ENCODE measurements around the gene SGO2.
"Not testable (repeated sequence)": the region's sequence is repeated elsewhere in the genome, so short reads cannot be mapped to it uniquely, and the experiment has no call there.

SGO2 gene

GRCh38 chr2:200599206-200599605 lies 73.2 kb downstream of the SGO2 start:
- DNase-seq = no peak

DNA sequence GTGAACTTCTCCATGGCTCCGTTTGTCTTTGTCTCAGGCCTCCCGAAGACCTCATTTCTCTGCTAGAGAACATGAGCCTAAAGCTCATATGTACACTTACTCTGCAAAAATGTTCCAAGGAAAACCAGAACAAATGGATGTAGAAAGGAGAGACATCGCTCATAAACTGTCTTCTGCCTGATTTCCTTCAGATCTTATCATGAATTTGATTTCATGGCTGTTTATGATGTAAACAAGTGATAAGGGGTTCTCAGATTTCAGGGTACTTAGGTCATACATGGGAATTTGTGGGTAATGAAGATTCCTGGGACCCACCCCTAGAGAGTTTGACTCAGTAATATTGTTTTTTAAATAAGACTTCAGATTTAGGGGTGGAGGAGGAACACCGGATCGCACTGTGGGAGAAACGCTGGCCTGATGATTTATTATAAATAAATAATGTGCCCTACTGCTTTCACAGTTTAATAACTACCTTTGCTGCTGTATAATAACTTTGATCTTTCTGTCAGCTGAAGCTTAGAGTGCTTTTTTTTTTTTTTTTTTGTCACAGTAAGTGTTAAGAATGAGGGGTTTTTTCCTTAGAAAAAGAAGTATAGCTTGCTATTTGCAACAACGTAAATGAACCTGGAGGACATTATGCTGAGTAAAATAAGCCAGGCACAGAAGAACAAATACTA lies 74.7 kb downstream of the SGO2 start:
- DNase-seq = no peak

- DNase-seq = no peak
Measured at GRCh38 chr2:200602584-200602983, 76.6 kb downstream of the SGO2 start.

- no peak for DNase-seq
Measured at GRCh38 chr2:200603972-200604371, 78.0 kb downstream of the SGO2 start.

GRCh38 chr2:200604571-200605255 lies 78.7 kb downstream of the SGO2 start:
- DNase-seq = no peak

GRCh38 chr2:200608341-200609027 lies 82.5 kb downstream of the SGO2 start:
- DNase-seq = no peak

GRCh38 chr2:200609028-200609614 lies 83.1 kb downstream of the SGO2 start:
- DNase-seq = no peak

DNA sequence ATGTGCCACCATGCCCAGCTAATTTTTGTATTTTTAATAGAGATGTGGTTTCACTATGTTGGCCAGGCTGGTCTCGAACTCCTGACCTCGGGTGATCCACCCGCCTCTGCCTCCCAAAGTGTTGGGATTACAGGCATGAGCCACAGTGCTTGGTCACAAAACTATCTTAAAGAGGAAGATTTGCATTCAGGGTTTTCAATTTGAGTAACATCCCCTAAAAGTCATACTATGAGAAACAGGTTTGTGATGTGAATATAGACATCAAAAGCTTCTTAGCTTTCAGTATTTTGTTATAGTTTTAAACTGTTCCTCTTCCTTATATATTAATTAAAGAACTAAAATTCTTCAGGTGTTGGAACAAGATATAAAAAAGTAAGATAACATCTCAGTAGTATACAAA lies 84.2 kb downstream of the SGO2 start:
- not testable (repeated sequence) for DNase-seq

- no peak for DNase-seq
Measured at GRCh38 chr2:200613692-200614091, 87.7 kb downstream of the SGO2 start.

- DNase-seq = no peak
Measured at GRCh38 chr2:200614249-200614648, 88.2 kb downstream of the SGO2 start.

DNA sequence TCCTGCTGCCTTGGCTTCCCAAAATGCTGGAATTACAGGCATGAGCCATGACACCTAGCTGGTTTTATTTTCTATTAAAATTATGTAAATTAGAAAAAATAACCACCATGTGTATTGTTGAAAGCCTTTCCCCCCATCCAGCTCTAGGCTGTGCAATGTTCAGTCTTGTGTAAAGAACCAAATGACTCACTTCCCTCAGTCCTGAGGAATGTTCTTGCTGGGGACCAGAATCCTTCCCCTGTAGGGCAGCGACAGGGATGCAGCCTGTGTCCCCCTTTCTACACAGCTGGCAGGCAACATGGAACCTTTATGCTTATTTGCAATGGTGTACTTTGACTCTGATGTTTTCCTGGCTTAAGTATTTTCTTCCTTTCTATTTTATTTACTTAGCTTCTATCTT lies 89.2 kb downstream of the SGO2 start:
- DNase-seq = no peak

GRCh38 chr2:200616193-200616592 lies 90.2 kb downstream of the SGO2 start:
- DNase-seq = no peak

DNA sequence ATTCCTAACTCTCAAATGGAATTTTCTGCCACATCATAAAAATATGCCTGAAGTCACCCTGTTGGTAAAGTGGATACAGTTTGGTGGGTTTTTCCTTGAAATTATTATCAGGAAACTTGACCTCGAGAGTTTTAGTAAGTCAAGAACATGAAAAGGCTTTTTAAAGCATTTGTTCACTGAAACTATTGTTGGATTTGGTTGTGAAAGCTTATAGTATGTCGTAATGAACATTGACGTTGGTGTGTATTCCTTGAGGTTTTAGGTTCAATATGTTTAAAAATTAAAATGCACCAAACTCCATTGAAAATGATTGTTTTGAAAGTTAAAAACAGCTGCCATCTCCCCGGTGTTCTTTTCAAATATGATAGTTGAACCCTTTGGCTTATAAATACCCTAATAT lies 90.6 kb downstream of the SGO2 start:
- no peak for DNase-seq

- DNase-seq = no peak
Measured at GRCh38 chr2:200617156-200618053, 91.4 kb downstream of the SGO2 start.

DNA sequence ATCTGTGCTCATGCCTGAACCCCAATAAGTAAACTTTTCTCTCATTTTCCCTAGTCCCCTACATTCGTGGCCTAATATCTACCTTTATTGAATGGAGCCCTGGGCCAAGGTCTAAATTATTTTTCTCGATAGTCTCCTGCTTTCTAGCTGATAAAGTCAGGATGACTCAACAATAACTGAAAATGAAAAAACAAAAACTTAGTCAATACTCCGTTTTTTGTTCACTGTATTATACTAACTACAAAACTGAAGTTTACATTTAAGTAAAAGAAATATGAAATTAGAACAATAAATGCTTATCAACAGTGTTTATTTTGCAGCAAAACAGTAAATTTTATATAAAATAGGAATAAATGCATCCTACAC lies 92.0 kb downstream of the SGO2 start:
- no peak for DNase-seq

GRCh38 chr2:200618590-200619021 lies 92.6 kb downstream of the SGO2 start:
- no peak for DNase-seq

DNA sequence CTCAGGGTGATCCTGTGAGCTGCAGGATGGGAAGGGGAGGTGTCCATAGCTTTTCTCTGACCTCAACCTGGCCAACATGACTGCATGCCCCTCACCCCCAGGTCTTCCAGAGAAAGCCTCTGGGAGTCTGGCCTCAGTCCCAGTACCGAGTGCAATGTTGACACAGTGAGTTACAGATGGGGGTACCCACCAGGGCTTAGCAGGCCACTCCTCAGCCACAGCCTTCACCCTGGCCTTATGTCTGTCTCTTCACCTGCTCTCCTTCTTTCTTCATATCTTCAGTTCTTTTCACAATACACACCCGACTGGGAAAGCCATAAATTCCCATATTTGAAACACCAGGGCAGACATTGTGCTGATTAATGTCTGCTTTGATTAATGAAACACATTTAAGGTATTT lies 93.3 kb downstream of the SGO2 start:
- DNase-seq = no peak

GRCh38 chr2:200620606-200621390 lies 94.8 kb downstream of the SGO2 start:
- DNase-seq = no peak

DNA sequence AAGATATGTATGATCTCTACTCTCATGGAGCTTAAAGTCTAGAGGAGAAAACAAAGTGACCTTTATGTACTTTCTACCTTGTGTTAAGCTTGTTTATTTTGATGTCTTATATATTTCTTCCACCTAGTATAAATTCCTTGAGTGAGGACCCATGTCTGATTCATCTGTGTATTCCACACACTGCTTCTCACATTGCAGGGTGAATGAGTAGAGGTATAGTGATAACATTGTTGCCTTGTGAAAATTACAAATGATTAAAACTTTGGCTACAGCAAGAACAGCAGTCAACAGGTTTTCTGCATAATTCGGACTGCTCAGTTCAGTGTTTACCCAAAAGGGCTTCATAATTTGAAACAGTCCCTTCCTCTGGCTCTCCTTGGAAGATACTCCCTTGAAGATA lies 96.1 kb downstream of the SGO2 start:
- DNase-seq = no peak

GRCh38 chr2:200624026-200624425 lies 98.0 kb downstream of the SGO2 start:
- DNase-seq = no peak

DNA sequence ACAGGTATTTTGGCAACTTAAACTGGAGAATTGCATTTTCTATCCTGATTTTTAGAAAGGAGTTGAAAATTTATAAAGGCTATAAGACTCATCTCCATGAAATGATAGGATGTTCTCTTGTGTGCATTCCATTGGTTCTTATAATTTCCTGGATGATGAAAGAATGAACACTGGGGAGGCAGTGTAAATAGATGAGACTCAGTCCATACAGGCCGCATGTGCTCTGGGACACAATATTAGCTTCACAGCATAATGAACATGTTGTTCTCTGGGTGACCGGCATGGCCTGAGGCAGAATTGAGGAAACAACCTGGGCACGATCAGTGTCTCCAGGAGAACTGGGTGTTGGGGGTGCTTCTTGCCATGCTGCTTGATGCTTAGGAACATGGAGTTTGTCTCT lies 98.7 kb downstream of the SGO2 start:
- DNase-seq = no peak

DNA sequence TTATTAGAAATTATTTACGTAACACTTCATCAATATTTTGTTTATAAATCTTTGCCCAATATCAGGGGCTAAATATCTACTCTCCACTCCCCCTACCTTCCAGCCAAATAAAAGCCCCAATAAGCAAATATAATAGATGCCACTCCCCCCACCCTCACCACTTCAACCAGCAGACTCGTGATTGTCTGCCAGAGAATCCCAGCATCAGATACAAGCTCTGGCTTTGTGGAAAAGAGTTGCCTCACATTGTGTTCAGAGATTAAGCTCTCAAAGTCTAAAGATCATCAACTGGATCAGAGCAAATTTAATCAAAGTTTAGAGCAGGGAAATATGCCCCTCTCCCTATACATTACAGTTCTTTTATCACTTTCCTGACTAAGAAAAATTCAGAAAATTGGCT lies 99.3 kb downstream of the SGO2 start:
- no peak for DNase-seq
